ENCODE results near the gene HNMT.
"Not testable (repeated sequence)": the region's sequence is repeated elsewhere in the genome, so short reads cannot be mapped to it uniquely, and the experiment has no call there.

The HNMT gene

DNA sequence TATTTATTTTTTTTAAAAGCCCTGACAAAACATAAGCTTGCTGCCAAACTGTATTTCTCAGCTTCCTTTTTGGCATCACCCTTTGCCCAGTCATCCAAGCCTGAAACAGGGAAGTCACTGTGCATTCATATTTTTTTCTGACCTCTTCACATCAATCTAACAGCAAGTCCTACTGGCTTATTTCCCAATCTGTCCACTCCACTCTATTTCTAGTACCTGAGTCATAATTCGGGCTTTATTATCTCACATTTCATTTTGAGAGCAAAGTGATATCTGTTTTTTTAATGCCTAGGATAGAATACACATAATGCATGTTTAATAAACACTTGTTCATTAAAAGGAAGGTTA, 5.1 kb downstream of the HNMT start:
- Histone ChIP-seq H3K36me3 (ENCODE audit: control insufficient read depth, insufficient read depth, low read length) (no peaks in the 10 kb centered on the region), H3K27me3 (ENCODE audit: insufficient read depth, low read length, poor library complexity) (no peaks in the 10 kb centered on the region), H2BK5ac (ENCODE audit: low read length) (no peak overlapping the region), H3K79me1 (ENCODE audit: low read length) (peaks cover 1% of the 10 kb centered on the region), H3K18ac (ENCODE audit: low read length) (no peak overlapping the region), H3K9ac (ENCODE audit: low read length) (no peak overlapping the region), H3K4me1 (ENCODE audit: control insufficient read depth, low read depth, low read length) (no peaks in the 10 kb centered on the region), H4K8ac (ENCODE audit: low read depth, low read length) (no peak overlapping the region), H2BK15ac (replicated peaks; ENCODE audit: low read depth) (no peak overlapping the region), H3K4ac (ENCODE audit: low read depth, low read length) (no peak overlapping the region), H3K4me3 (ENCODE audit: low read length) (no peak overlapping the region), H3K27ac (ENCODE audit: low read depth, low read length) (no peak overlapping the region), H4K5ac (ENCODE audit: low read length) (no peak overlapping the region), H2AK5ac (ENCODE audit: low read length) (no peak overlapping the region), H3K4me2 (ENCODE audit: low read length) (no peak overlapping the region), H3K79me2 (ENCODE audit: control insufficient read depth, insufficient read depth, low read length) (no peaks in the 10 kb centered on the region), H3K23ac (ENCODE audit: low read length) (no peak overlapping the region), H2BK120ac (ENCODE audit: low read depth, low read length) (no peak overlapping the region), H3K56ac (ENCODE audit: low read length) (no peak overlapping the region)
- no CpG with 5 or more reads among the region's 1 CpG for WGBS (ENCODE audit: extremely low coverage, insufficient coverage, low lambda C conversion rate)
- DNase-seq, result no peak

DNA sequence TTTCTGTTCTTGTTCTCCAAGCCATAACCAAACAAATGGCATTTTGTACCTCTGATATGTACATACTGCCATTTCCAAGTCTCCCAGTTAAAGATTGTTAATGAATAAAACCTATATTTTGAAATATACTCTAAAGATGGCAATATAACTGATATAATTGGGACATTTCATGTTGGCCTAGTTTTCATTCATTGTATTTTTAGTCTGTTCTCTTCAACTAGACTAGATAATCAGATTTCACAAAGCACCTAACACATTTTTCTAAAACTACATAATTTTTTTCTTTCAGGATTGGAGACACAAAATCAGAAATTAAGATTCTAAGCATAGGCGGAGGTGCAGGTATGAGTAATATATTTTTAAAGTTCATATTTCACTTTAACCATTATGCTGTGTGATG, 5.6 kb downstream of the HNMT start:
- Histone ChIP-seq H3K36me3 (ENCODE audit: control insufficient read depth, insufficient read depth, low read length) (no peaks in the 10 kb centered on the region), H3K4ac (ENCODE audit: low read depth, low read length) (no peak overlapping the region), H3K18ac (ENCODE audit: low read length) (no peak overlapping the region), H3K4me1 (ENCODE audit: control insufficient read depth, low read depth, low read length) (no peaks in the 10 kb centered on the region), H2BK5ac (ENCODE audit: low read length) (no peak overlapping the region), H3K27me3 (ENCODE audit: insufficient read depth, low read length, poor library complexity) (no peaks in the 10 kb centered on the region), H3K23ac (ENCODE audit: low read length) (no peak overlapping the region), H3K27ac (ENCODE audit: low read depth, low read length) (no peak overlapping the region), H3K79me1 (ENCODE audit: low read length) (peaks cover 1% of the 10 kb centered on the region), H3K56ac (ENCODE audit: low read length) (no peak overlapping the region), H4K8ac (ENCODE audit: low read depth, low read length) (no peak overlapping the region), H2AK5ac (ENCODE audit: low read length) (no peak overlapping the region), H3K4me3 (ENCODE audit: low read length) (no peak overlapping the region), H3K79me2 (ENCODE audit: control insufficient read depth, insufficient read depth, low read length) (no peaks in the 10 kb centered on the region), H3K4me2 (ENCODE audit: low read length) (no peak overlapping the region), H4K5ac (ENCODE audit: low read length) (no peak overlapping the region), H2BK120ac (ENCODE audit: low read depth, low read length) (no peak overlapping the region), H3K9ac (ENCODE audit: low read length) (no peak overlapping the region), H2BK15ac (replicated peaks; ENCODE audit: low read depth) (no peak overlapping the region)
- WGBS (ENCODE audit: extremely low coverage, insufficient coverage, low lambda C conversion rate), result no CpG with 5 or more reads among the region's 1 CpG
- DNase-seq, result no peak

DNA sequence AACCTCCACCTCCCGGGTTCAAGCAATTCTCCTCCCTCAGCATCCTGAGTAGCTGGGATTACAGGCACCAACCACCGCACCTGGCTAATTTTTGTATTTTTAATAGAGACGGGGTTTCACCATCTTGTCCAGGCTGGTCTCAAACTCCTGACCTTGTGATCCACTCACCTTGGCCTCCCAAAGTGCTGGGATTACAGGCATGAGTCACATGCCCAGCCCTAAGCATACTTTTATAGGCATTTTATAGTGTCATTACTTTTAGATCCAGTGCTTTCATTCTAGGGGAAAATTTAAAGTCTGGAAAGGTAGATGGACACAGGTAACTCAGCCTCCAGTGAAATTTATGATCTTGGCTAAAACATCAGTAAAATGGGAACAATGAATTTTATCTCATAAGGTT, 7.0 kb downstream of the HNMT start:
- not testable (repeated sequence) for H2BK5ac ChIP-seq (ENCODE audit: low read length); H3K4me3 ChIP-seq (ENCODE audit: low read length); H3K9ac ChIP-seq (ENCODE audit: low read length); H3K18ac ChIP-seq (ENCODE audit: low read length); H2BK15ac ChIP-seq (replicated peaks; ENCODE audit: low read depth); H3K4me1 ChIP-seq (ENCODE audit: control insufficient read depth, low read depth, low read length); H3K4me2 ChIP-seq (ENCODE audit: low read length); H3K79me2 ChIP-seq (ENCODE audit: control insufficient read depth, insufficient read depth, low read length); H3K27ac ChIP-seq (ENCODE audit: low read depth, low read length); H3K27me3 ChIP-seq (ENCODE audit: insufficient read depth, low read length, poor library complexity); H2AK5ac ChIP-seq (ENCODE audit: low read length); DNase-seq; H3K23ac ChIP-seq (ENCODE audit: low read length); H2BK120ac ChIP-seq (ENCODE audit: low read depth, low read length); H3K4ac ChIP-seq (ENCODE audit: low read depth, low read length); H4K5ac ChIP-seq (ENCODE audit: low read length); H3K36me3 ChIP-seq (ENCODE audit: control insufficient read depth, insufficient read depth, low read length); H4K8ac ChIP-seq (ENCODE audit: low read depth, low read length); H3K79me1 ChIP-seq (ENCODE audit: low read length); H3K56ac ChIP-seq (ENCODE audit: low read length)
- WGBS (ENCODE audit: extremely low coverage, insufficient coverage, low lambda C conversion rate), result no CpG with 5 or more reads among the region's 3 CpGs

DNA sequence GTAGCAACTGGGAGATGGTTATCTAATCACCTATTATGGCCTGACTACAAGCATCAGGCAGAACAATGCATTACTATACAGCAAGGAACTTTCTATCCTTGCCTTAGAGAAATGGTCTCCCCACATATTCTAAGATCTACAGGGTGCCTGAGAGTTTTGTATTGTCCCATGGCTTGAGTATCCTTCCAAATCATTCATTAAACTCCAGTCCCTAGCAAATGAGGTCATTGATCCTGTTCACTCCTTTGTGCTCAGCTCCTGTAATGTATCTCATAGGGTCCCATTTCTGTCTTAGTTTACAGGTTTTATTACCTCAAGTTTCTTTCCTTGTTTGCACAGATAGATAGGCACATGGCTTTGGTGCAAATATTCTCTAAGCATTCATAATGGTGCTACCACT, 9.0 kb downstream of the HNMT start:
- H4K5ac ChIP-seq (ENCODE audit: low read length), result no peak overlapping the region
- no peak overlapping the region for H2BK120ac ChIP-seq (ENCODE audit: low read depth, low read length)
- no peak overlapping the region for H3K27ac ChIP-seq (ENCODE audit: low read depth, low read length)
- no peak overlapping the region for H3K4me2 ChIP-seq (ENCODE audit: low read length)
- H2BK5ac ChIP-seq (ENCODE audit: low read length), result no peak overlapping the region
- H3K27me3 ChIP-seq (ENCODE audit: insufficient read depth, low read length, poor library complexity), result no peaks in the 10 kb centered on the region
- no peak overlapping the region for H3K56ac ChIP-seq (ENCODE audit: low read length)
- no peak overlapping the region for H3K23ac ChIP-seq (ENCODE audit: low read length)
- no peak overlapping the region for H3K9ac ChIP-seq (ENCODE audit: low read length)
- no peak overlapping the region for H2AK5ac ChIP-seq (ENCODE audit: low read length)
- H3K79me2 ChIP-seq (ENCODE audit: control insufficient read depth, insufficient read depth, low read length), result no peaks in the 10 kb centered on the region
- H3K4me1 ChIP-seq (ENCODE audit: control insufficient read depth, low read depth, low read length), result peaks cover 2% of the 10 kb centered on the region
- no peak overlapping the region for H2BK15ac ChIP-seq (replicated peaks; ENCODE audit: low read depth)
- H4K8ac ChIP-seq (ENCODE audit: low read depth, low read length), result no peak overlapping the region
- DNase-seq, result peak; percentile 23
- H3K4me3 ChIP-seq (ENCODE audit: low read length), result no peak overlapping the region
- no peak overlapping the region for H3K18ac ChIP-seq (ENCODE audit: low read length)
- H3K79me1 ChIP-seq (ENCODE audit: low read length), result no peaks in the 10 kb centered on the region
- no peaks in the 10 kb centered on the region for H3K36me3 ChIP-seq (ENCODE audit: control insufficient read depth, insufficient read depth, low read length)
- H3K4ac ChIP-seq (ENCODE audit: low read depth, low read length), result no peak overlapping the region

DNA sequence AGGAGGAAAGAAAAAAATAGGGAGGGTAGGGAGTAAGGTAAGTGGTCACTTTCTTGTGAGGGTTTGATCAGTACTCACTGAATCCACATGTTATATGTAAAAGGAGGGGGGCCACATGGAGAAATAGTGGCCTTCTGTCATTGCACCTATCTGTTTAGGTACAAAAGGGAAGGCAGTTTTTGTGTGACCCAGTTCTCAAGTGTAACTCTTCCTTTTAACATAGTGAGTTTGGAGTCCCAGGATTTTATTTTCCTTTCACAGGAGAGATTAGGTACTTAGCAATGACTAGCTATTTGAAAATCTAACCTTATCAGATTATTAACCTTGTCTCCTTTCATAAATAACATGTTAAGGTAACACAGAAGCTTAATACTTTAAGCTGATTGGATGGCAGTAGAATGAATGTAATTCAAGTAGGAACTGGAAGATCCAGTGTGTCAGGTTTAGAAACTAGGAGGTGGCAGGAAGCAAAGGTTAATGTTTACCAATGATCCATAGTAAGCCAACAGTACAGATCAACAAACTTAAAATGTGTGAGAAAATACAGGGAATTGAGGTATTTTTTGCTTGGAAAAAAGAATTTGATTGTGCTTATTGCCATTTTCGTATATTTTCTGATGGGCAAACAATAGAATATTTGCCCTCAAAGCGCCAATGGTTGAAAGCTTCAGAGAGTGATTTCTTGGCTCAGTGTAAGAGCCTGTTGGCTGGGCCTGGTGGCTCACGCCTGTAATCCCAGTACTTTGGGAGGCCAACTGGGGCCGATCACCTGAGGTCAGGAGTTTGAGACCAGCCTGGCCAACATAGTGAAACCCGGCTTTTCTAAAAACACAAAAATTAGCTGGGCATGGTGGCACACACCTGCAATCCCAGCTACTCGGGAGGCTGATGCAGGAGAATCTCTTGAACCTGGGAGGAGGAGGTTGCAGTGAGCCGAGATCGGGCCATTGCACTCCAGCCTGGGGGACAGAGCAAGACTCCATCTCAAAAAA, 11.3 kb downstream of the HNMT start:
- WGBS (ENCODE audit: extremely low coverage, insufficient coverage, low lambda C conversion rate), result no CpG with 5 or more reads among the region's 8 CpGs

DNA sequence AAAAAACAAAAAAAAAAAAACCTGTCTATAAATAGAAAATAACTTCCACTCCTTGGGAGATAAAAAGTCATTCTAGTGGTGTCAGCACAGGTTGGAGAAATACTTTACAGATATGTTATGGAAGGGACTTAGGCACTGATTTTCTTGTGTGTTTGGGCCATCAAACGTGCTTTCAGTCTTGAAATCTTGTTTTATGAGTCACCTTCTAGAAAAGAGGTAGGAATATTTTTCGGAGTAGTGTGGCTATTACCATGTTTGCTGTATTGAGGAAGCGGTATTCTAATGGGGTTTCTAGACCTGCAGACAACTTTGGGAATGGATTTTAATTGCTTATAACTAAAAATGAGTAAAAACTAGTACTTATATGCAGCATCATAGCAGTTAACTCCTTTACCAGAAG, 12.0 kb downstream of the HNMT start:
- no peaks in the 10 kb centered on the region for H3K27me3 ChIP-seq (ENCODE audit: insufficient read depth, low read length, poor library complexity)
- no peak for DNase-seq
- H3K4me1 ChIP-seq (ENCODE audit: control insufficient read depth, low read depth, low read length), result peaks cover 2% of the 10 kb centered on the region
- H4K5ac ChIP-seq (ENCODE audit: low read length), result no peak overlapping the region
- no peak overlapping the region for H3K56ac ChIP-seq (ENCODE audit: low read length)
- no peak overlapping the region for H3K18ac ChIP-seq (ENCODE audit: low read length)
- no peak overlapping the region for H2BK5ac ChIP-seq (ENCODE audit: low read length)
- no peak overlapping the region for H3K23ac ChIP-seq (ENCODE audit: low read length)
- H3K79me2 ChIP-seq (ENCODE audit: control insufficient read depth, insufficient read depth, low read length), result no peaks in the 10 kb centered on the region
- no CpG with 5 or more reads among the region's 3 CpGs for WGBS (ENCODE audit: extremely low coverage, insufficient coverage, low lambda C conversion rate)
- H3K4me3 ChIP-seq (ENCODE audit: low read length), result no peak overlapping the region
- no peak overlapping the region for H3K4ac ChIP-seq (ENCODE audit: low read depth, low read length)
- no peak overlapping the region for H2BK15ac ChIP-seq (replicated peaks; ENCODE audit: low read depth)
- H4K8ac ChIP-seq (ENCODE audit: low read depth, low read length), result no peak overlapping the region
- no peak overlapping the region for H2BK120ac ChIP-seq (ENCODE audit: low read depth, low read length)
- H2AK5ac ChIP-seq (ENCODE audit: low read length), result no peak overlapping the region
- no peak overlapping the region for H3K4me2 ChIP-seq (ENCODE audit: low read length)
- H3K79me1 ChIP-seq (ENCODE audit: low read length), result no peaks in the 10 kb centered on the region
- no peaks in the 10 kb centered on the region for H3K36me3 ChIP-seq (ENCODE audit: control insufficient read depth, insufficient read depth, low read length)
- no peak overlapping the region for H3K27ac ChIP-seq (ENCODE audit: low read depth, low read length)
- no peak overlapping the region for H3K9ac ChIP-seq (ENCODE audit: low read length)

More for the DNA sequence above, 11.3 kb downstream of the HNMT start:
- Histone ChIP-seq H3K27ac (ENCODE audit: low read depth, low read length) (no peak overlapping the region), H4K5ac (ENCODE audit: low read length) (no peak overlapping the region), H3K4me1 (ENCODE audit: control insufficient read depth, low read depth, low read length) (peaks cover 2% of the 10 kb centered on the region), H2BK120ac (ENCODE audit: low read depth, low read length) (no peak overlapping the region), H3K9ac (ENCODE audit: low read length) (no peak overlapping the region), H2BK15ac (replicated peaks; ENCODE audit: low read depth) (no peak overlapping the region), H2BK5ac (ENCODE audit: low read length) (no peak overlapping the region), H3K4ac (ENCODE audit: low read depth, low read length) (no peak overlapping the region), H3K4me3 (ENCODE audit: low read length) (no peak overlapping the region), H4K8ac (ENCODE audit: low read depth, low read length) (no peak overlapping the region), H3K36me3 (ENCODE audit: control insufficient read depth, insufficient read depth, low read length) (no peaks in the 10 kb centered on the region), H3K79me2 (ENCODE audit: control insufficient read depth, insufficient read depth, low read length) (no peaks in the 10 kb centered on the region), H3K4me2 (ENCODE audit: low read length) (no peak overlapping the region), H3K27me3 (ENCODE audit: insufficient read depth, low read length, poor library complexity) (no peaks in the 10 kb centered on the region), H3K18ac (ENCODE audit: low read length) (peak overlapping the region; percentile 39), H2AK5ac (ENCODE audit: low read length) (no peak overlapping the region), H3K79me1 (ENCODE audit: low read length) (no peaks in the 10 kb centered on the region), H3K23ac (ENCODE audit: low read length) (no peak overlapping the region), H3K56ac (ENCODE audit: low read length) (no peak overlapping the region)
- DNase-seq, result peak; percentile 26
